WTC11 (cell line): ENCODE results near the gene NFAM1. TPM values are rescaled to one million over a fixed set of nuclear protein-coding genes. Genes with fewer than 3 reads are reported as not detected.

Source experiments
- ATAC-seq: fragments of 200-7000 bp; cut with Tn5 transposase; 2 replicates; pipeline ENCODE4 v1.10.0; 2021; ENCODE audit warnings: mild to moderate bottlenecking, moderate library complexity
- CTCF ChIA-PET: fragments of 300-600 bp; sonication (Branson Sonifier 250); formaldehyde crosslinking; loops from one replicate; lab custom pipeline; 2021; ENCODE audit warnings: antibody characterized with exemption; lab: Charles Lee
- POLR2A ChIA-PET: fragments of 350-600 bp; sonication (Branson Sonifier 250); formaldehyde crosslinking; loops from one replicate; lab custom pipeline; 2021; ENCODE audit warnings: antibody characterized with exemption; lab: Charles Lee
- DNase-seq: peaks from one replicate; pipeline ENCODE4 v3.0.0; 2021; ENCODE audit warnings: low spot score
- H3K27ac Mint-ChIP-seq: 2 replicates; pipeline ENCODE4 v1.8.0; 2021; ENCODE audit warnings: mixed read lengths
- H3K27me3 Mint-ChIP-seq: 2 replicates; pipeline ENCODE4 v1.8.0; 2021; ENCODE audit warnings: low read depth, mild to moderate bottlenecking, moderate library complexity, mixed read lengths
- H3K36me3 Mint-ChIP-seq: 2 replicates; pipeline ENCODE4 v1.8.0; 2021; ENCODE audit warnings: mixed read lengths
- H3K4me1 Mint-ChIP-seq: 2 replicates; pipeline ENCODE4 v1.8.0; 2022; ENCODE audit warnings: mixed read lengths
- H3K4me3 Mint-ChIP-seq: 2 replicates; pipeline ENCODE4 v1.8.0; 2021; ENCODE audit warnings: mild to moderate bottlenecking, moderate library complexity, mixed read lengths
- H3K9me3 Mint-ChIP-seq: 2 replicates; pipeline ENCODE4 v1.8.0; 2021; ENCODE audit warnings: mixed read lengths
- AR ChIP-seq: fragments of 250-450 bp; sonication (Bioruptor Pico); IDR thresholded peaks from 2 replicates; pipeline ENCODE4 v1.9.0; 2021; ENCODE audit warnings: mild to moderate bottlenecking
- ATF1 ChIP-seq: sonication (generic); formaldehyde crosslinking; IDR thresholded peaks from 2 replicates; pipeline ENCODE4 v1.8.1; 2023; ENCODE audit warnings: mild to moderate bottlenecking, moderate library complexity, missing genetic modification reagents
- ATF2 ChIP-seq: sonication (generic); formaldehyde crosslinking; IDR thresholded peaks from 2 replicates; pipeline ENCODE4 v1.8.1; 2022; ENCODE audit warnings: low read depth, missing genetic modification reagents, borderline replicate concordance
- CREB1 ChIP-seq: sonication (generic); formaldehyde crosslinking; IDR thresholded peaks from 2 replicates; pipeline ENCODE4 v1.8.0; 2023; ENCODE audit warnings: mild to moderate bottlenecking, missing genetic modification reagents
- ESRRA ChIP-seq: sonication (generic); formaldehyde crosslinking; IDR thresholded peaks from 2 replicates; pipeline ENCODE4 v1.8.1; 2022; ENCODE audit warnings: mild to moderate bottlenecking, missing genetic modification reagents, borderline replicate concordance
- FOXK1 ChIP-seq: sonication (generic); formaldehyde crosslinking; IDR thresholded peaks from 2 replicates; pipeline ENCODE4 v1.8.0; 2022; ENCODE audit warnings: mild to moderate bottlenecking, moderate library complexity, missing genetic modification reagents
- FOXP1 ChIP-seq: sonication (generic); formaldehyde crosslinking; IDR thresholded peaks from 2 replicates; pipeline ENCODE4 v1.8.0; 2022; ENCODE audit warnings: missing genetic modification reagents, mild to moderate bottlenecking, moderate library complexity, borderline replicate concordance
- GTF2I ChIP-seq: fragments of 250-450 bp; sonication (Bioruptor Pico); conservative IDR thresholded peaks from 2 replicates; pipeline ENCODE4 v1.4.0; 2021; ENCODE audit warnings: mild to moderate bottlenecking
- HMGA2 ChIP-seq: fragments of 250-450 bp; sonication (Bioruptor Pico); IDR thresholded peaks from 2 replicates; pipeline ENCODE4 v1.4.0; 2021; ENCODE audit warnings: mild to moderate bottlenecking, moderate library complexity
- MXD4 ChIP-seq: fragments of 250-450 bp; sonication (Bioruptor Pico); IDR thresholded peaks from 2 replicates; pipeline ENCODE4 v1.8.0; 2021; ENCODE audit warnings: mild to moderate bottlenecking, moderate library complexity, borderline replicate concordance
- MYBL2 ChIP-seq: sonication (generic); formaldehyde crosslinking; IDR thresholded peaks from 2 replicates; pipeline ENCODE4 v1.8.1; 2023; ENCODE audit warnings: mild to moderate bottlenecking, moderate library complexity, missing genetic modification reagents
- NFE2L1 ChIP-seq: sonication (generic); formaldehyde crosslinking; IDR thresholded peaks from 2 replicates; pipeline ENCODE4 v1.8.1; 2023; ENCODE audit warnings: missing genetic modification reagents
- RELA ChIP-seq: sonication (generic); formaldehyde crosslinking; IDR thresholded peaks from 2 replicates; pipeline ENCODE4 v1.8.1; 2022; ENCODE audit warnings: missing genetic modification reagents, mild to moderate bottlenecking, borderline replicate concordance
- SMAD4 ChIP-seq: sonication (generic); formaldehyde crosslinking; IDR thresholded peaks from 2 replicates; pipeline ENCODE4 v1.8.0; 2022; ENCODE audit warnings: mild to moderate bottlenecking, missing genetic modification reagents
- TCF7 ChIP-seq: sonication (generic); formaldehyde crosslinking; IDR thresholded peaks from 2 replicates; pipeline ENCODE4 v1.8.0; 2022; ENCODE audit warnings: mild to moderate bottlenecking, low read depth, missing genetic modification reagents, moderate library complexity
- ZNF219 ChIP-seq: sonication (generic); formaldehyde crosslinking; IDR thresholded peaks from 2 replicates; pipeline ENCODE4 v1.8.0; 2023; ENCODE audit warnings: missing genetic modification reagents, mild to moderate bottlenecking, borderline replicate concordance
- ZNF263 ChIP-seq: sonication (generic); formaldehyde crosslinking; IDR thresholded peaks from 2 replicates; pipeline ENCODE4 v1.8.1; 2022; ENCODE audit warnings: low read depth, mild to moderate bottlenecking, moderate library complexity, missing genetic modification reagents
- ZNF317 ChIP-seq: sonication (generic); formaldehyde crosslinking; IDR thresholded peaks from 2 replicates; pipeline ENCODE4 v1.8.1; 2023; ENCODE audit warnings: low read depth, mild to moderate bottlenecking, moderate library complexity, missing genetic modification reagents, borderline replicate concordance
- ZNF416 ChIP-seq: fragments of 250-450 bp; sonication (Bioruptor Pico); IDR thresholded peaks from 2 replicates; pipeline ENCODE4 v1.9.0; 2021; ENCODE audit warnings: mild to moderate bottlenecking, inconsistent platforms
- ZNF512 ChIP-seq: sonication (generic); formaldehyde crosslinking; IDR thresholded peaks from 2 replicates; pipeline ENCODE4 v1.8.1; 2022; ENCODE audit warnings: missing genetic modification reagents, borderline replicate concordance
- total RNA-seq: library from RNA; stranded (reverse); gene quantifications from 3 replicates; pipeline ENCODE4 v1.2.3, GENCODE V29; 2021
- TF ChIP-seq, protein P1 (sequence below): sonication (generic); formaldehyde crosslinking; IDR thresholded peaks from 2 replicates; pipeline ENCODE4 v1.8.1; 2023; ENCODE audit warnings: mild to moderate bottlenecking, missing genetic modification reagents, moderate library complexity

The NFAM1 gene
- total RNA-seq, 1 experiment from 2014 or later = 1.6 TPM

DNA sequence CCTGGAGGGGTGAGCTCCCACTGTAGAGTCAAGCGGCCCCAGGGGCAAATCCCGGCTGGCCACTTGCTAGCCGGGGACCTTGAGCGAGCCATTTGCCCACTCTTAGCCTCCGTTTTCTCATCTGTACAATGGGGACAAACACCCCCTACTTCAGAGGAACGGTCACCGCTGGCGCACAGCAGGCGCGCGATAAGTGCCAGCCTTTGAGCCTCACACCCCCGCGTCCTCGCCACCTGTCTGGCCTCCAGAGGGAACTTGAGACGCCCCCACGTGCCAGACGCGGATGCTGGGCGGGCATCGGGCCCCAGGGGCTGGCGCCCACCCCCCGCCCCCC is 89.1 kb downstream of the NFAM1 start:
- no peaks in the 10 kb centered on the region for H3K9me3 Mint-ChIP-seq
- POLR2A ChIA-PET = no interaction called here
- TF ChIP-seq GTF2I (peak; percentile 98), FOXP1 (CRISPR knock-in tag) (no peak), HMGA2 (no peak), ZNF219 (CRISPR knock-in tag) (no peak), SMAD4 (CRISPR knock-in tag) (no peak)
- TF ChIP-seq, protein P1, sequence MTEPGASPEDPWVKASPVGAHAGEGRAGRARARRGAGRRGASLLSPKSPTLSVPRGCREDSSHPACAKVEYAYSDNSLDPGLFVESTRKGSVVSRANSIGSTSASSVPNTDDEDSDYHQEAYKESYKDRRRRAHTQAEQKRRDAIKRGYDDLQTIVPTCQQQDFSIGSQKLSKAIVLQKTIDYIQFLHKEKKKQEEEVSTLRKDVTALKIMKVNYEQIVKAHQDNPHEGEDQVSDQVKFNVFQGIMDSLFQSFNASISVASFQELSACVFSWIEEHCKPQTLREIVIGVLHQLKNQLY (CRISPR knock-in tag) = no peak
- no peak for ATAC-seq
- H3K4me1 Mint-ChIP-seq = peaks cover 27% of the 10 kb centered on the region
- H3K27me3 Mint-ChIP-seq = peaks cover 19% of the 10 kb centered on the region
- no peaks in the 10 kb centered on the region for H3K36me3 Mint-ChIP-seq
- no peak for DNase-seq
- peak overlapping the region; percentile 71 for H3K4me3 Mint-ChIP-seq
- CTCF ChIA-PET = interaction anchor here (0.6 to 1.4 kb wide), 2 partner anchors 29 to 50 kb away, joined by 3 read pairs; no protein-coding TSS in a partner anchor
- no peak overlapping the region for H3K27ac Mint-ChIP-seq

GRCh38 chr22:42342426-42343120 is 89.6 kb downstream of the NFAM1 start:
- peak overlapping the region; percentile 71 for H3K4me3 Mint-ChIP-seq
- H3K36me3 Mint-ChIP-seq = no peaks in the 10 kb centered on the region
- ATAC-seq (no peak), DNase-seq (no peak)
- ChIA-PET CTCF (interaction anchor here (0.6 to 1.6 kb wide), 4 partner anchors 29 to 226 kb away, joined by 3 to 4 read pairs (median 3); no protein-coding TSS in a partner anchor), POLR2A (no interaction called here)
- TF ChIP-seq NFE2L1 (CRISPR knock-in tag) = no peak
- no peak for TF ChIP-seq MYBL2
- no peak for TF ChIP-seq ESRRA (CRISPR knock-in tag)
- no peak for TF ChIP-seq TCF7 (CRISPR knock-in tag)
- TF ChIP-seq CREB1 = no peak
- no peak for TF ChIP-seq ZNF263 (CRISPR knock-in tag)
- TF ChIP-seq ZNF317 (CRISPR knock-in tag) = no peak
- TF ChIP-seq MXD4 (CRISPR knock-in tag) = no peak
- TF ChIP-seq ZNF512 (CRISPR knock-in tag) = no peak
- no peak for TF ChIP-seq RELA (CRISPR knock-in tag)
- TF ChIP-seq ZNF416 (CRISPR knock-in tag) = no peak
- TF ChIP-seq FOXK1 = no peak
- TF ChIP-seq AR (CRISPR knock-in tag) = no peak
- no peak for TF ChIP-seq ATF2 (CRISPR knock-in tag)
- no peak for TF ChIP-seq FOXP1 (CRISPR knock-in tag)
- no peak for TF ChIP-seq ATF1 (CRISPR knock-in tag)
- H3K9me3 Mint-ChIP-seq = no peaks in the 10 kb centered on the region
- peaks cover 19% of the 10 kb centered on the region for H3K27me3 Mint-ChIP-seq
- H3K27ac Mint-ChIP-seq = no peak overlapping the region
- peaks cover 28% of the 10 kb centered on the region for H3K4me1 Mint-ChIP-seq
